Testis (tissue), 2 donors: ENCODE data around the gene ARL15.

Source experiments
- POLR2A ChIP-seq: fragments of 450-650 bp; IDR thresholded peaks from one replicate; pipeline ENCODE4 v1.6.1; 2017; ENCODE audit warnings: antibody characterized with exemption, mild to moderate bottlenecking, moderate library complexity
- TF ChIP-seq, protein P1 (sequence below), 3 experiments: fragments of 450-650 bp in 2 of 3; fragments of 200-600 bp in 1 of 3; sonication (generic) in 1 of 3; IDR thresholded peaks; one replicate each; pipeline ENCODE4 v1.5.1; 2016 to 2019; ENCODE audit warnings: antibody characterized with exemption in 3 of 3, mild to moderate bottlenecking in 2 of 3, moderate library complexity in 1 of 3

DNA sequence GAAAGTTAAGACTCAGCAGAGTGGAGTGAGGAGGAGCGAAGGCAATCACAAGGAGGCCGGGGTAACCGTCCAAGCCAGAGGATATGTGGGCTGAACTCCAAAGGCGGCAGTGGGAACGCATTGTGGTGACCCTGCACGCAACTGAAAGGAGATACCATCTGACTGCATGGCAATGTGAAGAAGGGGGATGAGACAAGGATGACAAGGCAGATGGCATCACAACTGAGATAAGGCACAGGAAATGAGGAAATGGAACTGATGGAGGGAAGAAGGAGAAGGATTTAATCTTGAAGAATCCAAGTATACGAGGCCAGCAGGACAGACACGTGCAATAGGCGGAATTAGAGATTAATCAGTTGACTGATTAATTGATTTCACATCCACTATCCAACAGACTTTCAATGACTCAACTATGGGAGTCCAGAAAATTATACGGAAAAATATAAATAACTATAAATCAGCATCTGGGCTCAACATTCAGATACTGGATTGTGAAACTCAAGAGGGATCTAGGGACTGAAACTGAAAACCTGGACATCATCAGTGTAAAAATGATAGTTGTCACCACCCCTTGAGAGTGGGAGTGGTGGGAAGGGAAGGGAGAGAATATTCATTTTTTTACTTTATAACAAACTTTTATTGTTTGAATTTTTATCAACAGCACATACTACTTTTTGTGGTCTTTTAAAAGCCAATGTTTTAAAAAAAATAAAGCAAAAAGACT, 86.1 kb downstream of the ARL15 start:
- TF ChIP-seq, protein P1, sequence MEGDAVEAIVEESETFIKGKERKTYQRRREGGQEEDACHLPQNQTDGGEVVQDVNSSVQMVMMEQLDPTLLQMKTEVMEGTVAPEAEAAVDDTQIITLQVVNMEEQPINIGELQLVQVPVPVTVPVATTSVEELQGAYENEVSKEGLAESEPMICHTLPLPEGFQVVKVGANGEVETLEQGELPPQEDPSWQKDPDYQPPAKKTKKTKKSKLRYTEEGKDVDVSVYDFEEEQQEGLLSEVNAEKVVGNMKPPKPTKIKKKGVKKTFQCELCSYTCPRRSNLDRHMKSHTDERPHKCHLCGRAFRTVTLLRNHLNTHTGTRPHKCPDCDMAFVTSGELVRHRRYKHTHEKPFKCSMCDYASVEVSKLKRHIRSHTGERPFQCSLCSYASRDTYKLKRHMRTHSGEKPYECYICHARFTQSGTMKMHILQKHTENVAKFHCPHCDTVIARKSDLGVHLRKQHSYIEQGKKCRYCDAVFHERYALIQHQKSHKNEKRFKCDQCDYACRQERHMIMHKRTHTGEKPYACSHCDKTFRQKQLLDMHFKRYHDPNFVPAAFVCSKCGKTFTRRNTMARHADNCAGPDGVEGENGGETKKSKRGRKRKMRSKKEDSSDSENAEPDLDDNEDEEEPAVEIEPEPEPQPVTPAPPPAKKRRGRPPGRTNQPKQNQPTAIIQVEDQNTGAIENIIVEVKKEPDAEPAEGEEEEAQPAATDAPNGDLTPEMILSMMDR (IDR thresholded peaks at IDR 0.05): no peak
- TF ChIP-seq POLR2A: no peak
